Uterus (tissue), 2 donors: ENCODE measurements around the gene ERG.

Source experiments
- CTCF ChIP-seq, 4 experiments: fragments of 200-600 bp in 2 of 4; fragments of 450-650 bp in 2 of 4; sonication (generic) in 2 of 4; IDR thresholded peaks; one replicate each; pipeline ENCODE4 v1.5.1; 2016 to 2019; ENCODE audit warnings: antibody characterized with exemption in 4 of 4, mild to moderate bottlenecking in 2 of 4, moderate library complexity in 1 of 4
- POLR2A ChIP-seq, 2 donors: fragments of 450-650 bp; IDR thresholded peaks; one replicate each; pipeline ENCODE4 v1.6.1; 2016; ENCODE audit warnings: antibody characterized with exemption in 2 of 2, mild to moderate bottlenecking in 1 of 2, moderate library complexity in 1 of 2

- no peak for TF ChIP-seq CTCF (IDR thresholded peaks at IDR 0.05)
- peak in 1 of 2 donors; percentile 5 for TF ChIP-seq POLR2A (IDR thresholded peaks at IDR 0.05)
Observed at GRCh38 chr21:38491536-38491935, 6.7 kb downstream of the ERG start.
